Measurements from ENCODE around the gene BCL6B. TPM values are rescaled to one million over a fixed set of nuclear protein-coding genes. Genes with fewer than 3 reads are reported as not detected.

Gene BCL6B
- total RNA-seq, 2 donors from 2014 or later: 21.2 to 29.7 TPM

Other genes starting within 250 kb of the BCL6B start
- under 1 TPM in 1 of 2 donors, not detected in 1; 0.67 TPM for gene FBXO39, start 246.8 kb upstream of the BCL6B start, total RNA-seq
- gene TEKT1, start 191.3 kb upstream of the BCL6B start, total RNA-seq: not detected
- under 1 TPM in 1 of 2 donors, not detected in 1; 0.14 TPM for gene ALOX12, start 27.0 kb upstream of the BCL6B start, total RNA-seq
- gene RNASEK, start 10.4 kb upstream of the BCL6B start, total RNA-seq: 100 to 1,000 TPM; 153 to 154 TPM
- 1 to 10 TPM; 1.5 to 1.6 TPM for gene SLC16A13, start 13.0 kb downstream of the BCL6B start, total RNA-seq
- 1 to 10 TPM in 1 of 2 donors, under 1 TPM in 1; 0.52 to 1.3 TPM for gene SLC16A11, start 21.0 kb downstream of the BCL6B start, total RNA-seq
- 10 to 100 TPM in 1 of 2 donors, 1 to 10 TPM in 1; 5.9 to 13.9 TPM for gene CLEC10A, start 57.2 kb downstream of the BCL6B start, total RNA-seq
- 1 to 10 TPM in 1 of 2 donors, under 1 TPM in 1; 0.90 to 1.3 TPM for gene ASGR2, start 91.8 kb downstream of the BCL6B start, total RNA-seq
- 1 to 10 TPM; 1.2 to 2.2 TPM for gene ASGR1, start 156.3 kb downstream of the BCL6B start, total RNA-seq
- gene DLG4, start 196.8 kb downstream of the BCL6B start, total RNA-seq: 10 to 100 TPM; 20.8 to 21.2 TPM
- gene ACADVL, start 196.9 kb downstream of the BCL6B start, total RNA-seq: 100 to 1,000 TPM; 444 to 567 TPM
- 10 to 100 TPM; 21.9 to 26.7 TPM for gene DVL2, start 211.5 kb downstream of the BCL6B start, total RNA-seq
- gene PHF23, start 216.4 kb downstream of the BCL6B start, total RNA-seq: 10 to 100 TPM; 20.4 to 27.5 TPM
- 100 to 1,000 TPM; 341 to 405 TPM for gene GABARAP, start 219.4 kb downstream of the BCL6B start, total RNA-seq
- 10 to 100 TPM; 79.5 to 89.2 TPM for gene CTDNEP1, start 228.7 kb downstream of the BCL6B start, total RNA-seq
- 10 to 100 TPM; 36.5 to 40.0 TPM for gene ELP5, start 229.2 kb downstream of the BCL6B start, total RNA-seq
- 1 to 10 TPM; 1.6 to 4.4 TPM for gene CLDN7, start 239.4 kb downstream of the BCL6B start, total RNA-seq